Smooth muscle cell (in vitro differentiated cells): ENCODE results near the gene ILF2. TPM values are rescaled to one million over a fixed set of nuclear protein-coding genes. Genes with fewer than 3 reads are reported as not detected.
A peak's percentile ranks its signal among the peaks of the same experiment; 100 is the strongest.

Experiments
- DNase-seq: peaks from one replicate; lab custom pipeline; 2025; ENCODE audit not compliant: unreplicated experiment; lab: John Stamatoyannopoulos, UW
- H2AFZ ChIP-seq: fragments of 200-600 bp; sonication (generic); 2 replicates; pipeline ENCODE4 v1.6.0; 2016; ENCODE audit warnings: antibody characterized with exemption, low read depth, mild to moderate bottlenecking
- H3F3A ChIP-seq: fragments of 200-600 bp; sonication (generic); 2 replicates; pipeline ENCODE4 v1.6.0; 2017; ENCODE audit warnings: antibody characterized with exemption, low read depth
- H3K27ac ChIP-seq: fragments of 200-600 bp; sonication (generic); 2 replicates; pipeline ENCODE4 v1.5.1; 2016; ENCODE audit warnings: low read depth, mild to moderate bottlenecking
- H3K27me3 ChIP-seq: fragments of 200-600 bp; sonication (generic); 2 replicates; pipeline ENCODE4 v1.6.1; 2016; ENCODE audit warnings: low read depth, mild to moderate bottlenecking
- H3K36me3 ChIP-seq: fragments of 200-600 bp; sonication (generic); 2 replicates; pipeline ENCODE4 v1.5.1; 2016; ENCODE audit warnings: low read depth
- H3K4me1 ChIP-seq: fragments of 200-600 bp; sonication (generic); 2 replicates; pipeline ENCODE4 v1.5.1; 2016; ENCODE audit warnings: low read depth
- H3K4me2 ChIP-seq: fragments of 200-600 bp; sonication (generic); 2 replicates; pipeline ENCODE4 v1.6.0; 2016; ENCODE audit warnings: mild to moderate bottlenecking
- H3K4me3 ChIP-seq: fragments of 200-600 bp; sonication (generic); 2 replicates; pipeline ENCODE4 v1.5.1; 2016; ENCODE audit warnings: mild to moderate bottlenecking
- H3K79me2 ChIP-seq: fragments of 200-600 bp; sonication (generic); 2 replicates; pipeline ENCODE4 v1.6.0; 2016; ENCODE audit warnings: low read depth, mild to moderate bottlenecking
- H3K9ac ChIP-seq: fragments of 200-600 bp; sonication (generic); 2 replicates; pipeline ENCODE4 v1.6.0; 2016; ENCODE audit warnings: low read depth
- H3K9me3 ChIP-seq: fragments of 200-600 bp; sonication (generic); replicated peaks from 2 replicates; pipeline ENCODE4 v1.5.1; 2016; ENCODE audit warnings: low read depth
- H4K20me1 ChIP-seq: fragments of 200-600 bp; sonication (generic); 2 replicates; pipeline ENCODE4 v1.6.0; 2016; ENCODE audit warnings: low read depth
- WGBS: methylation state at CpG from one replicate; pipeline ENCODE4 v1.1.7; 2016; ENCODE audit warnings: low lambda C conversion rate; 5-methylcytosine and 5-hydroxymethylcytosine counted together
- polyA plus RNA-seq: library from polyadenylated mRNA; unstranded; fragments of >200 nt; fragmentation: Nextera tagmentation; extraction: Ambion mirVana; gene quantifications from 2 replicates; pipeline ENCODE4 v1.2.1, GENCODE V29; 2016
- total RNA-seq: library from RNA; depleted of rRNA; stranded (reverse); fragments of >200 nt; gene quantifications from 2 replicates; pipeline ENCODE4 v1.2.3, GENCODE V29; 2014
- TF ChIP-seq, protein P1 (sequence below): fragments of 200-600 bp; sonication (generic); IDR thresholded peaks from 2 replicates; pipeline ENCODE4 v1.5.1; 2017; ENCODE audit warnings: borderline replicate concordance, mild to moderate bottlenecking, antibody characterized with exemption; ENCODE audit not compliant: insufficient read depth, poor library complexity, severe bottlenecking

Gene ILF2
- total and polyA plus RNA-seq, 2 experiments from 2014 or later: 201 to 241 TPM

DNA sequence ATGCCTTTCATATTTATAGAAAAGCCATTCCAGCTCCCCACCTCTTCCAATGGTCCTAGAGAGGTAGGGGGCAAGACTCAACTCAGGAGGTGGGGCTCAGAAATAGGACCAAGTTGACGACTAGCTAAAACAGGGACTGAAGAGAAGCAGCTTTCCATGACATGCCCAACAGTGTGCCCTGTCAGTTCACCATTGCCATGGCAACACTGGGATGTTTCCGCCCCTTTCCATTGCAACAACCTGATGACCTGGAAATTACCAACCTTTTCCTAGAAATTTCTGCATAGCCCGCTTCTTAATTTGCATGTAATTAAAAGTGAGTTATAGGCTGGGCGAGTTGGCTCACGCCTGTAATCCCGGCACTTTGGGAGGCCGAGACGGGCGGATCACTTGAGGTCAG lies 34.7 kb upstream of the ILF2 start:
- H3K27me3 ChIP-seq: no peaks in the 10 kb centered on the region
- DNase-seq: no peak
- H3K4me1 ChIP-seq: no peaks in the 10 kb centered on the region
- H3K36me3 ChIP-seq: no peaks in the 10 kb centered on the region
- H3K27ac ChIP-seq: no peak overlapping the region
- no peaks in the 10 kb centered on the region for H4K20me1 ChIP-seq
- H3K9me3 ChIP-seq: no peaks in the 10 kb centered on the region
- no peak overlapping the region for H3K4me2 ChIP-seq
- WGBS: 97% methylated on average over 9 of the region's 9 CpGs
- TF ChIP-seq, protein P1, sequence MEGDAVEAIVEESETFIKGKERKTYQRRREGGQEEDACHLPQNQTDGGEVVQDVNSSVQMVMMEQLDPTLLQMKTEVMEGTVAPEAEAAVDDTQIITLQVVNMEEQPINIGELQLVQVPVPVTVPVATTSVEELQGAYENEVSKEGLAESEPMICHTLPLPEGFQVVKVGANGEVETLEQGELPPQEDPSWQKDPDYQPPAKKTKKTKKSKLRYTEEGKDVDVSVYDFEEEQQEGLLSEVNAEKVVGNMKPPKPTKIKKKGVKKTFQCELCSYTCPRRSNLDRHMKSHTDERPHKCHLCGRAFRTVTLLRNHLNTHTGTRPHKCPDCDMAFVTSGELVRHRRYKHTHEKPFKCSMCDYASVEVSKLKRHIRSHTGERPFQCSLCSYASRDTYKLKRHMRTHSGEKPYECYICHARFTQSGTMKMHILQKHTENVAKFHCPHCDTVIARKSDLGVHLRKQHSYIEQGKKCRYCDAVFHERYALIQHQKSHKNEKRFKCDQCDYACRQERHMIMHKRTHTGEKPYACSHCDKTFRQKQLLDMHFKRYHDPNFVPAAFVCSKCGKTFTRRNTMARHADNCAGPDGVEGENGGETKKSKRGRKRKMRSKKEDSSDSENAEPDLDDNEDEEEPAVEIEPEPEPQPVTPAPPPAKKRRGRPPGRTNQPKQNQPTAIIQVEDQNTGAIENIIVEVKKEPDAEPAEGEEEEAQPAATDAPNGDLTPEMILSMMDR: no peak
- H2AFZ ChIP-seq: no peak overlapping the region
- H3K79me2 ChIP-seq: no peaks in the 10 kb centered on the region
- H3K4me3 ChIP-seq: no peak overlapping the region
- H3F3A ChIP-seq: no peaks in the 10 kb centered on the region
- H3K9ac ChIP-seq: no peak overlapping the region

DNA sequence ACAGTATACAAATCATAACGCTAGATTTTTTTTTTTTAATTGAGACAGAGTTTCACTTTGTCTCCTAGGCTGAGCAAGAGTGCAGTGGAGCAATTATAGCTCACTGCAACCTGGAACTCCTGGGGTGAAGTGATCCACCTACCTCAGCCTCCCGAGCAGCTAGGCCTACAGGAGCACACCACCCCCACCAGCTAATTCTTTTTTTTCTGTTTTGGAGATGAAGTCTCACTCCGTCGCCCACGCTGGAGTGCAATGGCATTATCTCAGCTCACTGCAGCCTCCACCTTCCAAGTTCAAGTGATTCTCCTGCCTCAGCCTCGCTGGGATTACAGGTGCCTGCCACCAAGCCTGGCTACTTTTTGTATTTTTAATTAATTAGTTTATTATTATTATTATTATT lies 29.0 kb upstream of the ILF2 start:
- Histone ChIP-seq H3K27me3 (no peaks in the 10 kb centered on the region), H3K4me2 (no peak overlapping the region), H2AFZ (no peak overlapping the region), H3K79me2 (no peaks in the 10 kb centered on the region), H3K9ac (no peak overlapping the region), H3K4me3 (no peak overlapping the region), H3K27ac (no peak overlapping the region), H3K9me3 (no peaks in the 10 kb centered on the region), H3F3A (no peaks in the 10 kb centered on the region), H4K20me1 (no peaks in the 10 kb centered on the region), H3K4me1 (peaks cover 13% of the 10 kb centered on the region), H3K36me3 (no peaks in the 10 kb centered on the region)
- 92% methylated on average over 6 of the region's 6 CpGs for WGBS
- TF ChIP-seq, protein P1: no peak
- DNase-seq: no peak

DNA sequence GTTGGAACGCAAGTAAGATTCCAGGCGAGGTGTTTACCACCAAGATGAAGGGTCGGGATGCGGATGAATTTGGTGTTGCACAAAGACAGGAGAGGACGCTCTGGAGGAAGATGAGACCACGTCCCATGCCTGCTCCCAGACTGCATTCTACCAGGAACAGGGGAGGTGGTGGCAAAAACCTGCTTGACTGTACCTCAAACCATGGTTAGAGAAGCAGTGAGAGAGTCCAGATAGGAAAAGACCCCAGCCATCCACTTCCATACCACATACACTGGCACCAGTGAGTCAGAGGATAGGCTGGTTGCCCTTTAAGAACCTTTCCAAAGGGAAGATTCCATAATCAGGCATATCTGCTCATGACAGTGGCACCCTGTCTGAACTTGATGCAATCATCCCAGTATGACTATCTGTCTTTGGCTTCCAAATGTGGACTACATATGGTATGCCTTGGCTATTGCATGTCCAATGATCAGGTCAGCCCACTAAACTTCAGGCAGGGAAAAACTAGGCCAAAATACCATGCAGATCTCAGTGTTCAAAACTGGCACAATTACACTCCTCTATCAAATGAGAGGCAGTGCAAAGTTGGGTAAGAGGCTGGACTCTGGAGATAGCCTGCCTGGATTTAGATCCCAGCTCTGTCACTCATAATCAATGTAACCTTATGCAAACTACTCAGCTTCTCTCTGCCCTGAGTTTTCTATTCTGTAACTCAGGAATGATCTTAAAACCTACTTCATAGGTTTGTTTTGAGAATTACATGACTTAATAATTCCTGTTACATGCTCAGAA lies 28.3 kb upstream of the ILF2 start:
- no peak for DNase-seq
- WGBS: 97% methylated on average over 6 of the region's 6 CpGs

More for the DNA sequence above, 28.3 kb upstream of the ILF2 start:
- Histone ChIP-seq H3K4me1 (peaks cover 13% of the 10 kb centered on the region), H3K9ac (no peak overlapping the region), H3K4me3 (no peak overlapping the region), H2AFZ (peak overlapping the region; percentile 16), H4K20me1 (no peaks in the 10 kb centered on the region), H3K27me3 (no peaks in the 10 kb centered on the region), H3K27ac (no peak overlapping the region), H3K4me2 (no peak overlapping the region), H3K9me3 (no peaks in the 10 kb centered on the region), H3K79me2 (no peaks in the 10 kb centered on the region), H3F3A (no peaks in the 10 kb centered on the region), H3K36me3 (no peaks in the 10 kb centered on the region)
- TF ChIP-seq, protein P1: no peak
